NCI-H2227 (cell line): Measurements from ENCODE around the gene RGL2.

ENCODE experiments used
- DNase-seq: peaks from one replicate; lab custom pipeline; 2025; ENCODE audit not compliant: unreplicated experiment; lab: John Stamatoyannopoulos, UW

Gene RGL2

GRCh38 chr6:33317419-33317668 lies 18.6 kb upstream of the RGL2 start:
- DNase-seq = no peak

- no peak for DNase-seq
Observed at GRCh38 chr6:33316603-33317418, 18.1 kb upstream of the RGL2 start.

GRCh38 chr6:33315793-33316602 lies 17.3 kb upstream of the RGL2 start:
- no peak for DNase-seq

- DNase-seq = peak; percentile 73
Observed at GRCh38 chr6:33314943-33315792, 16.4 kb upstream of the RGL2 start.

DNA sequence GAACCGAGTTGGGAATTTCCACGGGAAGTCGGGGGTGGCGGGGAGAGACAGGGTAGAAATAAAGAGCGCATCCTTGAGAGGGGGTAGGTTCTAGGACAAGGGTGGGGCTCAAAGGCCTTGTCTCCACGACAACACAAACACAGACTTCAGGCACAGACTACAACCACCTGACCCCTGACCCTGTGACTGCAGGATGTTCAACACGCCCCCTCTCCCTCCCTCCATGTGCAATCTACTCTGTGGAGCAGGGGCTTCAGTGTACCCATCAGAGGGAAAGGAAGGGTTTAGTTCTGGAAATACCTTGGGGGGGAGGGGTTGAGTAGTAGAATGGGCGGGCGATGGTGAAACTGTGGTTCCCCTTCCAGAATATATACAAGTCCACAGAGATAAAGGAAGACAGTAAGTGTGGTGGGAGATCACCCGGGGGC lies 15.8 kb upstream of the RGL2 start:
- peak; percentile 83 for DNase-seq

DNA sequence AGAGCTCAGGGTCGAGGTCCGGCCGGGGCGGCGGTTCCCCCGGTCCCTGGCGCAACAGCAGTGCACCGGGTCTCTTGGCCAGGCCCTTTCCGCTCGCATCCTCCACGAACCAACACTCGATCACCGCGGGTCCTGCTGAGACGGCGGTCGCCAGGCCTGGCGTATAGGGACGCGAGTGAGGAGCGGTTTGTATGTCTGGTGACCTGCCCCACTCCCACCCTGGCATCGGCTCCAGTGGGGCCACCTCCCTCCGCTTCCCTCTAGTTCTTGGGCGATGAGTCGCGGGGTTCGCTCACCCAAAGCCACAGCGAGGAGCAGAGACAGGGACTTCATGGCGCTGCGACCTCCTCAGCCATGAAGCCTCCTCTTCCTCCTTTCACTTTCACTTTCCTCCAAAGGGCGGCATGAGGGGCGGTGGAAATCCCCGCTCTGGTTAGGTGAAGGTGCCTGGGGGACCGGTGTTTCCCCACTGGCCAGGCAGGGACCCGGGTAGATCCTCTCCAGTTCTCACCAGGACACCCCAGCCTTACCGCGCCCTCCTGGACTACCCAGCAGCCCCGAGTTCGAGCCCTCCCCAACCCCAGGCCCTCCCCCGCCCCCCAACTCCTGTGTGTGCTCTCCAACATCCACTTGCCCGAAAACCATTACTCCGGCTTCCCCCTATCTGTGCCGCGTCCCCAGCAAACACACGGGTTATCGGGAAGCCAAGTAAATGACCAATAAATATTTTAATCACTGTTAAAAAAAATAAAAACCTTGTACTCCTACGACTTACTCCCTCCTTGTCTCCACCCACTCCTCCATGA lies 15.2 kb upstream of the RGL2 start, which contains the start of gene TAPBP:
TAPBP (minus strand) TSS at position 370 of the 806 bp plus-strand sequence; CDS start at position 333, 37 bp downstream.
- no peak for DNase-seq

GRCh38 chr6:33313105-33313708 lies 14.5 kb upstream of the RGL2 start:
- peak; percentile 84 for DNase-seq

- DNase-seq = peak; percentile 90
Observed at GRCh38 chr6:33312361-33313104, 13.8 kb upstream of the RGL2 start.

DNA sequence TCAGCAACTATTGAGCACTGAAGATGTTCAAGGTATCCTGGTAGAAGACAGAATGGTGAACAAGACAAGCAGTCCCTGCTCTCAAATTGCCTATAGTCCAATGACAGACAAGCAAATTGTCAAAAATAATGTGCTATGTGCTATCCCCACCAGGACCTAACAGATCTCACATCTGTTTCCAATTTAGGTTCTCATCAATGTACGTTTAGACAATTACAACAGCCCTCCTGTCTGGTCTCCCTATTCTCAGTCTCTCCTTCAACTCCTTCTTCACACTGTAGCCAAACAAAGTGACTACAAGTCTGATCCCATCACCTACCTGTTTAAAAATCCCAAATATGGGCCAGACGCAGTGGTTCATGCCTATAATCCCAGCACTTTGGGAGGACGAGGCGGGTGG lies 7.6 kb upstream of the RGL2 start:
- DNase-seq = no peak

DNA sequence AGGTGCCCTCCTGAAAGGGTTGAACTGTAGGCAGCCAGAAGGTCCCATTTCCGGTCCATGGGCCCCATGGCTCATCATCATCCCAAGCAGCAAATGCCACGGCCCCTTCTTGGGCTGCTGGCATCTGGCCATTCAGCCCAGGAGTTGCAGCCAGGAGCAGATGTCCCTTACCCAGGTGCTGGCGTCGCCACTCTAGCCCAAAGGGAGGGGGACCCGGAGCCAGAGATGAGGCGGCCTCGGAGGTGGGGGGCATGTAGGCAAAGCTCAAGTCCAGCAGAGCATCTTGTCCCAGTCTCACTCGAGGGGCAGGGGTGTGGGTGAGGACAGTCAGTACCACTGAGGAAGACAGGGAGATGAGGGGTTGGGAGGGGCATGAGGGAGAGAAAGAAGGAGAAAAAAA lies 6.3 kb upstream of the RGL2 start:
- DNase-seq = no peak

GRCh38 chr6:33304216-33304615 lies 5.5 kb upstream of the RGL2 start:
- no peak for DNase-seq

DNA sequence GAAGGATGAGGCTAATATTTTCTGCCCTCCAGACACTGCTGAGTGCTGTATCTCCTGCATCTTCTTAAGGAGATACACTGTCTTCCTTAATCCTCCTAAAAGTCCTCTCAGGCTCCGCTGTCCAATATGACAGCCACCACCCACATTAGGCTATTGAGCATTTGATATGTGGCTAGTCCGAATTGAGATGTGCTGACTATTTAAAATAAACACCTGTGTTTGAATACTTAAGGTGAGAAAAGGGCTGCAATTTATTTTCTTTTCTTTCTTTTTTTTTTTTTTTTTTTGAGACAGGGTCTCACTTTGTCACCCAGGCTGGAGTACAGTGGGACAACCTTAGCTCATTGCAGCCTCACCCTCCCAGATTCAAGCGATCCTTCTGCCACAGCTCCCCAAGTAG lies 3.1 kb upstream of the RGL2 start:
- no peak for DNase-seq

GRCh38 chr6:33299237-33299944 lies 649 bp upstream of the RGL2 start:
- peak; percentile 97 for DNase-seq

DNA sequence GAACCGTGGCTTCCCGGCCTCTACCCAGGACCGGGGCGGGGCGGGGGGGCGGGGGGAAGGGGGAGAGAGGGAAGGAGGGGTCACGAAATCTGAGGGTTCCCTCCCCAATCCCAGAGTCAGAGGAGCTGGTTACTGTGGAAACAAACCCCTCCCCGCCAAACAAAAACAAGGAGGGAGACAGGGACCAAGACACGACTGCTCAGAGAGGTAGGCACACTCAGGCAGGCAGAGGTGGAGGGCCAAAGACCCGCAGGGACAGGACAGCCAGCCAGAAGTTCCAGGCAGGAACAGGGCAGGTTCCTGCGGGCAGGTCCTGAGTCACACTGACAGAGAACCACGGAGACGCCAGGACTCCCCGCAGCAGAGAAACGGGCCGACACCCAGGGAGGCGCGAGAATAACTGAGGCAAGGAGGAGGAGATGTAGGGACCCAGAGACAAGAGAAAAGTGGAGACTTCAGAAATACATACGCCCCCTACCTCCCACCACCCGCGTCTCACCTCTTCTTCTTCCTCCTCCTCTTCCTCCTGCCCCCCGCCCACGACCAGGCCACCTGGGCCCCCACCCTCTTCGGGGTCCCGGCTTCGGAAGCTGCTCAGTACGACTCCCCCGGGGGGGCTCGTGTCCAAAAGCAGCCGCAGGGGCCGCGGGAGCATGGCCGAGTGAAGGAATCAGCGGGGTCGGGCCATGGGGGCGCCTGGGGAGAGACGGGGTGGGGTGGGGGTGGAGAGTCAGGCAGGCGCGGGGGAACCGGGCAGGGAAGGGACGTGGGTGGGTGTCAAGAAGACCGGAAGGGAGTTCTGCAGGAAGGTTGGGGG lies 578 bp downstream of the RGL2 start:
- peak; percentile 74 for DNase-seq

DNA sequence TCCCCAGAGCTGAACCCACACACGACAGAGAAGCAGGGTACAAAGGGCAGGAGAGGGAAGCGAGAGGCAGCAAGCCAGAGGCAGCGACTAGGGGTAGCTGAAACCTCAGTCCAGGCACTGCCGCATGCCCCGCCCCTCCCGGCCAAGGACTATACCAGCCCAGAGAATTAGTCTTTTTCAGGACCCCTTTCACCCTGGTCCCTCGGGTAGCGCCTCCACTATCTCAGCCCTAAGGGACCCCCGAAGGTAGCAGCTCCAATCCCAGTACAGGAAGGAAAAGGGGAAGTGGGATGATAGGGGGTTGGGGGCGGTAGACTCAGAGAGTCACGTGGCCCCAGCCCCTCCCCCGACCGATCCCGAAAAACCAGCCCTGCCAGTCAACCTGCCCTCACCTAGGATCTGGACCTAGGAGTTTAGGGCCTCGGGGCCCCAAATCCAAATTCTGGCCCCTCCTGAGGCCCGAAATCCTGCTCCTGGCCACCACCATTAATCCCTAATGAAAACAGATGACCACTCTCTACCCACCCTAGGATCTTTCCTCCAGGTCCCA lies 1.3 kb downstream of the RGL2 start:
- DNase-seq = peak; percentile 65

- DNase-seq = no peak
Observed at GRCh38 chr6:33296797-33297405, 1.8 kb downstream of the RGL2 start.

DNA sequence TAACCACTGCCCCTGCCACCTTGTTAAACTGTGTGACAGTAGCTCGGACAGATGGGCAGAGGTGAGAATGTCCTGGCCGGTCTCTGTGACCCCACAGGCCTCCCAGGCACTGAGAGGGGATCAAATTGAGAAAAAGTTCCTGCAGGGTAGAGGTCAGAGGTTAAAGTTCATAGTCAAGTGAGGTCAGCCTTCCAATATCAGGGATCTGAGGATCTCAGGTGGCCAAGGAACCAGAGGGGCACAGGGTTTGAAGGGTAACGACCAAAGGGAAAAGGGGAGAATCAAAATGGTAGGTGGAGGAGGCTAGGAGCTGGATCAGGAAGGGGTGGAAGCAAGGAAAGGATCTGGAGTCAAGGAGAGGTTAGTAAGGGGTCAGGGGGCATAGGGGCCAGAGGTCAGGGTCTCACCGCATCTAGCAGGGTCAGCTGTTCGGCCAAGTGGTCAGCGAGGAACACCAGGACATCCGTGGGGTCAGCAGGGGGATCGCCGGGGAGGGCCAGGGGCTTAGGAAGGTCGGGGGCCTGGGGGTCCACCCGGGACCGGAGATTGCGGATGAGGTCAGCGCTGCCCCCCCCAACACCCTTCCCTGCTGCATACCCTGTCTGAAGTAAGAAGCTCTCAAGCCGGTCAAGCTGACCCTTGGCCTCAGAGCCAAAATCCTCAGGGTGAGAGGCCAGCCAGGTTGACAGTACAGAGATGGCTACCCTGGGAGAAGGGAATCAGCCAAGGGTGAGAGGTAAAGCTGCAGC lies 2.9 kb downstream of the RGL2 start:
- DNase-seq = no peak
